Mammary epithelial cell (primary cell): ENCODE data around the gene TBC1D22A.

Source experiments
- CTCF ChIP-seq, 2 donors: IDR thresholded peaks in 1 of 2; conservative IDR thresholded peaks in 1 of 2; 2 replicates each; pipeline ENCODE4 v1.5.1; 2011 to 2012; ENCODE audit warnings: inconsistent platforms in 2 of 2, low read length in 2 of 2, mild to moderate bottlenecking in 2 of 2, control low read depth in 1 of 2, low read depth in 1 of 2; ENCODE audit not compliant: insufficient read depth in 1 of 2; ENCODE audit errors: extremely low read depth in 1 of 2
- EZH2 ChIP-seq: IDR thresholded peaks from 2 replicates; pipeline ENCODE4 v1.6.1; 2012; ENCODE audit warnings: low read length, inconsistent platforms, borderline replicate concordance

- TF ChIP-seq CTCF (conservative IDR thresholded peaks at IDR 0.05 in 1 of 2, IDR thresholded peaks at IDR 0.05 in 1 of 2; ENCODE audit: extremely low read depth in 1 of 2, insufficient read depth in 1 of 2, low read depth in 1 of 2, low read length in 2 of 2) (no peak), EZH2 (no peak)
These were observed 396.0 kb downstream of the TBC1D22A start for GRCh38 chr22:47158457-47158856.
